Measurements from ENCODE around the gene KCNH1.

- TF ChIP-seq CTCF (IDR thresholded peaks at IDR 0.05 in 4 of 5, conservative IDR thresholded peaks at IDR 0.05 in 1 of 5): no peak
- no peak for TF ChIP-seq POLR2A (IDR thresholded peaks at IDR 0.05)
These were observed 437.2 kb downstream of the KCNH1 start for GRCh38 chr1:210696709-210697108.
